GM20431 (cell line): Measurements from ENCODE around the gene MAPK8.

Experiments
- in situ Hi-C: fragments of 300-500 bp; cut with MseI, MboI; formaldehyde crosslinking; loops from one replicate; pipeline ENCODE4 v1.15.0; 2020; ENCODE audit warnings: low sequenced_read_pairs; ENCODE audit not compliant: unreplicated experiment

MAPK8 gene

DNA sequence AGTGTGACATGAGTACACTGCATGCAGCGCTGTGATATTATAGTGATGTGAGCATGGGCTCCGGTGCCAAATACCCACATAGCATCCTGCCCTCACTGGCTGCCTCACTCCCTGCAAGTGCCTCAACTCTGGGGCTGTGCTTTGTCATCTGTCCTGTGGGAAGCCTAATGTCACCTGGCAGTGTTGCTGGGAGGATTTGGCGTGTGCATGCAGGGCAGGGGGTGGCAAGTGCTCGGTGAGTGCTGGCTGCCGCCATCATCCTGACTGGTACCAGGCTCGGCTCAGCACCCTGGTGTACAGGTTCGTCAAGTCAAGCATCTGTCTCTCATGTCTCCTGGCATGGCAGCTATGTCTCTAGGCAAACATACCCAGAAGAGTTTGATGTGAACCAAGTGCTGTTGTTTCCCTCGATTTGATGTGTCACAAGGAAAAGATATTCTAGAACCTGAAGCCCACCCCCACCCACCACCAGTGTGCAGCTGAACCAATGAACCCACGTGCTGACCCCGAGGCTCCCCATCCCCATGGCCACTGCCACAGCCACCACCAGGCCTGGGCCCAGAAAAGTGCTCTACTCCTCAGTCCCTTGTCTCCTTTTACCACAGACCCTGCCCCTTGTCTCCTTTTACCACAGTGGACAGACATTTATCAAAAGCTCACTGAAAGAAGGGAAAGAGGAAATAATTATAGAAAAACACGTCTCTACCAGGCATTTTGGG, 135.8 kb downstream of the MAPK8 start:
- in situ Hi-C loops = no loop called here

- in situ Hi-C loops = no loop called here
Observed at GRCh38 chr10:48442809-48443177, 136.3 kb downstream of the MAPK8 start.

- in situ Hi-C loops = no loop called here
Observed at GRCh38 chr10:48444266-48444665, 137.8 kb downstream of the MAPK8 start.

GRCh38 chr10:48444861-48445841, 138.7 kb downstream of the MAPK8 start:
- in situ Hi-C loops = no loop called here

DNA sequence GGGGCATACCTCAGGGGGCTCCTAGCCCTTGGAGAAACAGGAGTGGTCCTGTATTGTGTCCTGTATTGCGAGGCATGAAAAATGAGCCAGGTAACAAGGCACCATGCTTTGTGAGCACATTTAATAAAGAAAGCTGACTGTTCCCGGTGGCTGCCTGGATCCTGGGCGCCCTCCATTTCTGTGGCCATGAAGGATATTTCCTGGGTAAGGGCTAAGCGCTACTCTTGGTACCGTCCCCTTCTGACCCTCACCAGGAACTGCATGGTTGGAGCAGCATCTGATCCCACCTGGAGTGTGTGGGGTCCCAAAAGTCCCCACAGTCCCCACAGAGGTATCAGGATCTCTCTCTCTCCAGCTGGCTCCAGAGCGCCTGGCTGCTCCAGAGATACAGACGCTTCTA, 139.5 kb downstream of the MAPK8 start:
- in situ Hi-C loops = no loop called here

- in situ Hi-C loops = no loop called here
Observed at GRCh38 chr10:48446785-48447184, 140.3 kb downstream of the MAPK8 start.

DNA sequence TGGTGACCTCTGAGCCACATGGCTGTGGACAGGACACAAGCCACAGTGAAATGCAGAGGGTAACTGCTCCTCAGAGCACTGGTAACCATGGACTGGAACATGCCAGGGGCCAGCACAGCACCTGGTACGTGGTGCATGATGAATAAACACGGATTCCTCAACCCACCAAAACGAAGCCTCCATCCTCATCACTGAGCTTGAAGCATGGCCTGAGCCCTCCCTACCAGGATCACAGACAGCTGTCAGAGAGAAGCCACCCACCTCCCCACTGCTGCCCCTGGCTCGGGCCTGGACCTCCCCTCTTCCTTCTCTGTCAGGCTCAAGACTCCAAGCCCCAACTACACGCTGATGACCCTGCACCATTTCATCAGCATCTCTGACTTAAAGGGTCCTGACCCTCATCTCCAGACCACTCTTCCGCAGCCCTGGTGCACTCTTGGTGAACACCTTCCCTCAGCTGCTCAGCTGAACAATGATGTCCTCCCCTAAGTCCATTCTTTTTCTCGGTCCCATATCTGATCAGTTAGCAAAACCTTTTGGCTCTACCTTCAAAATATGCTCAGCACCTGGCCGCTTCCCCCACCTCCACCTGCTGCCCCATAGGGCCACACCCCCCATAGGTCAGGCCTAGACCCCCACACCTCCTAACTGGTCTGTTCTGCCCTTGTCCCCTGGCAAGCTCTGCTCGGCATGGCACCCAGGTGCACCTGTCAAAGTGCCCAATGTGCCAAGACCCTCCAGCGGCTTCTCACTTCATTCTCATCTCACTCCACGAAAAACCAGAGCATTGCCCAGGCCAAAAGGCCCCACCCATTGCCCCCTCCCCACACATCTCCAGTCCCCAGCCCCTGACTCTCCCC, 141.1 kb downstream of the MAPK8 start:
- in situ Hi-C loops = no loop called here

GRCh38 chr10:48448796-48449195, 142.3 kb downstream of the MAPK8 start:
- in situ Hi-C loops = no loop called here

DNA sequence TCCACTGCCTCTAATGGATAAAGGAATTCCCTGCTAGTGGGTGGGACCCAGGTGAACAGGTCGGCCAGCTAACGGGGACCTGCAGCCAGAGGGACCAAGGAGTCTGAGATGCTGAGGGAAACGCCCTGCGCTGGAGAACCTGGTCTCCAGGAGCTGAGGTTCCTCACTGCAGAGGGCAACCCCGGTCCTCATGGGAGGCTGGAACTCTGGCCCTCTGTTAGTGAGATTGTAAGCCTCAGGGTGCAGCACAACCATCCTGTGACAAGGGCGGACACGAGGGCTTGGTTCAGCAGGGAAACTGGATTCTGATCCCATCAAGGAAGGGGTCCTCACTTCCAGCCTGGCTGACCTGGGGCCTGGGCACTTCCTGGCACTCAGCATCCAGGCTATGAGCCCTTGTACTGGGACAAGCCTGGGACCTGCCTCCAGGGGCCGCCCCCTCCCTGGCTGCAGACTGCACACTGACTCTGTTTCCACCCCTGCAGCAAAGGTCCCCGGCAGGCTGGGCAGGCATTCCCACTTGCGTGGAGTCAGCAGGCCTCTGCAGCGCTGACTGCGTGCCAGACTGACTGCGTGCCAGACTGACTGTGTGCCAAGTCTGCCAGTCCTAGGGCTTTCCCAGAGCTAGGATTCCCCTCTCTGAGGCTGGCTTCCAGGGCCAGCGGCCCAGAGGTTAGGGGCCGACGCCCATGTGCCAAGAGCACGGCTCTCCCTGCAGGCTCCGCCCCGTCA, 143.2 kb downstream of the MAPK8 start:
- in situ Hi-C loops = no loop called here

DNA sequence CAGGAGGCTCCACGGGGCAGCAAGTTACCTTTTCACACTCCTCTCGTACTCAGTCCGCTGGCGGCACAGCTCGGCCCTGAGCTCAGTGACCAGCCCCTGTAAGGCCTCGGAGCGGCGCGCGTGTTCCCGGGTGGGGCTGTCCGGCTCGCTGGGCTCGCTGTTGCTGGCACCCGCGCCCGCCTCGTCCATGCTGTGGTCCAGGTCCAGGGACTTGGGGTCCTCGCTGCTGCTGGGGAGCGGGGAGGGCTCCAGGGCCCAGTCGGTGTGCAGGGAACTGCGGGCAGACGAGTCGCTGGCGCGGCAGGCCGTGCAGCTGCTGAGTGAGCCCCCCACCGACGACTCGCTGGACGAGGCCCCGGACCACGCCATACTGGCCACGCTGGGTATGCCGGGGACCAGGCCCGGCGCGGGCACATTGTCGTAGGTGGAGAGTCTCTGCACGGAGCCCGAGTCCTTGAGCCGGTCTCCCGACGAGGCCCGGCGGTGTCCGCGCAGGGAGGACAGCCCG, 143.8 kb downstream of the MAPK8 start:
- in situ Hi-C loops = no loop called here

DNA sequence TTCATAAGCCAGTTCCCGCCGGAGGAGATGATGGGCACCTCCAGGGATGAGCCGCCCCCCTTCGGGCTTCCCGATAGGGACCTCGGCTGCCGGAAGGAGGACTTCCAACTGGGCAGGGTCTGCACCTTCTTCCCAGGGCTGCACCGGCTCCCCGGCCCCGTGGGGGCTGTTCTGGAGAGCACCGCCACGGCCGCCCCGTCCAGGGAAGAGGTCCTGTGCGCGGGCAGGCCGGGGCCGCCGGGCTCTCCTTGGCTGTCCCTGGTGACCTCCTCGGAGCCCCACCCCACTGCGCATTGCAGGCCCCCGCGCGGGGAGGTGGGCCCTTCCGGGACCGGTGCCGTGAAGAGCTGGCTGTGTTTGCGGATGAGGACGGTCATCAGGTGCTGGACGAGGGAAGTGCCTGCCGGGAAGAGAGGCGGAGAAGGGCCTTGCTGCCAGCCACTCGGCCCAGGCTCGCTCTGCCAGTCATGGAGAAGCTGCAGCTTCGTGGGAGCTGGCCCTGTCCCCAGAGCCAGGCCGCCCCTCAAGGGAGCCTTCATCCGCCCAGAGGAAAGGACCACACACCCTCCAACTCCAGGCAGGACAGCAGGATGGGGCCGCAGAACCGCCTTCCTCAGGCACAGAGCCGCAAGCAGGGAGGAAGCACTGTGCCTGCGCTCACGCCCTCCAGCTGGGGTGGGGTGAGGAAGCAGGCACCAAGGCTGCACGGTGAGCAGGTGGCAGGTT, 144.4 kb downstream of the MAPK8 start:
- in situ Hi-C loops = no loop called here

DNA sequence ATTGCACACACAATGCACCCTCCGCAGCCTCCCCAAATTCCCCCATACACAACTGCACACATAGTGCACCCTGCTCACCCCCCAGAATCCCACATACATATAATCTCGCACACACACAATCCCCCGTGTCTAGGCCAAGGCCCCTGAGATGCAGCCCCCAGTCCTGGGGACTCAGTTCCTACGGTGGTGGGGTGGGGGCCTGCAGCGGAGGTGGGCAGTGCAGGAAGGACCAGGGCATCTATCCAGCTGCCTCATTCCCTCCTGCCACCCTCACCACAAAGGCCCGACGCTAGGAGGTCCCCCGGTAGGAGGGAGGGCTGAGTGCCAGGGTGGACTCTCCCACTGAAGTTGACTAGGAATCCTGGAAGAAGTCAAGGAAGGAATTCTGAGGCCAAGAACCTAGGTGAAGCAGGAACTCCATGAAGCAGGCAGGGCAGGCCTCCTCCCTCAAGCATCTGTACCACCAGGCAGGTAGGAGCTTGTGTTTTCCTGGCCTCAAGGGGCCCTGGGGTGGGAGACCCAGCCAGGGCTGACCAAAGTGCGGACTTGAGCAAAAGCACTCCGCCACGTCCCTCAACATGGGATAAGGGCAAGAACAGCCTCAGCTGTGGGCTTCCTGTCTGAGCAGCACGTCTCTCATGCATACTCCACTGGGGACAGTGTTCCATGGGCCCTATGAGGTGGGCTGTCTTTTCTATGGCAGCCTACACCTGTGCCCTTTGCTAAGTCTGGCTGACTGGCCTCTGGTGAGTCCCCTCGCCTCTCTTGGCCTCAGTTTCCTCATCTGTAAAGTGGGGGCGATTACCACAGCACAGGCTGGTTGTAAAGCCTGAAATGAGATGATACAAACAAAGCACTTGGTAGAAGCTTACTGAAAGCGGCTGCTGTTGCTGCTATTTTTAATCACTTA, 145.7 kb downstream of the MAPK8 start:
- in situ Hi-C loops = no loop called here

- in situ Hi-C loops = no loop called here
Observed at GRCh38 chr10:48452879-48453412, 146.5 kb downstream of the MAPK8 start.

DNA sequence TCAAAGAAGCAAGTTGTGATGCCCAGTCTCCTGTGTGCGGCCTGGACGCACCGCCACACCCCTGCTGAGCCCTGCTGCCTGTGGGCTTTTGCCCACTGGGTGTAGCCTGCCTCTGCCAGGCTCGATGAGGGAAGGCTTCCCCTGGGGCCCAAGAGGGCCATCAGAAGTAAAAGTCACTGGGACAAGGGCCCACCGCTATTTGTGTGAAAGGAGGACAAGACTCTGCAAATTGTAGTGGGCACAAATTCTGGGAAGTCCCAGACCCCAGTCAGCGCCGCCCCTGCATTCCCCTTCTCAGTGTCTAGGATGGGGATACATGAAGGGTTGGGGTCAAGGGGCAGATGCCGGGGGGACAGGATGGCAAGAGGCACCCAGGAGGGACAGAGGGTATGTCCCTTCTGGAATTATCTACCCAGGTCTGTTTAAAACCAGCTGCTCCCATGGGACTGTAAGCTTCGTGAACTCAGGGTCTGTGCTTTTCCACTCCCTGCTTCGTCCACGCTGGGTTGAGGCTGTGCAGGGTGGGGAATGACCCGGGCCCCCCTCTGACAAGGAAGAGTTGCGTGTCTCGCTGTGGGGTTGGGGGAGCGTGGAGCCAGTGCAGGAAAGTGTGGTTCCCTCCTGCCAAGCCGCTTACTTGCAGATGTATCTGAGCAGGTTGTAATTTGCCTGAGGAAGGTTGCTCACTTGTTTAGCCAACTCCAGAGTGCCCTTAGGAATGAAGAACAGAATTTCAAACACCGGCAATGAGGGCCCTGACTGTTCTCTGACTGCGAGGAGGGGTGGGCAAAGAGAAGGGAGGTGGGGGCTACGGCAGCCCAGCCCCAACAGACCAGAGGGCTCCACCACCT, 147.2 kb downstream of the MAPK8 start:
- in situ Hi-C loops = no loop called here

GRCh38 chr10:48454302-48455054, 148.0 kb downstream of the MAPK8 start:
- in situ Hi-C loops = no loop called here

- in situ Hi-C loops = no loop called here
Observed at GRCh38 chr10:48455055-48455391, 148.5 kb downstream of the MAPK8 start.
